Breast epithelium (tissue), 4 donors: ENCODE results near the gene TAF15. TPM values are rescaled to one million over a fixed set of nuclear protein-coding genes. Genes with fewer than 3 reads are reported as not detected.

Experiments
- DNase-seq, 2 donors: peaks; one replicate each; pipeline ENCODE4 v3.0.0-alpha.2; 2019; ENCODE audit warnings: low spot score in 2 of 2
- H3K27ac ChIP-seq, 2 donors: fragments of 200-600 bp; sonication (generic) in 1 of 2; one replicate each; pipeline ENCODE4 v1.5.1; 2016 to 2019; ENCODE audit warnings: mild to moderate bottlenecking in 1 of 2
- H3K27me3 ChIP-seq, 2 donors: fragments of 200-600 bp; sonication (generic) in 1 of 2; one replicate each; pipeline versions ENCODE4 v1.5.1 to v1.6.0; 2017 to 2019; ENCODE audit warnings: control low read depth in 1 of 2, mild to moderate bottlenecking in 1 of 2
- H3K36me3 ChIP-seq: fragments of 200-600 bp; one replicate; pipeline ENCODE4 v1.5.1; 2019
- H3K4me1 ChIP-seq, 2 donors: fragments of 200-600 bp; sonication (generic); one replicate each; pipeline ENCODE4 v1.5.1; 2016 to 2019; ENCODE audit warnings: control low read depth in 1 of 2
- H3K4me3 ChIP-seq, 3 donors: fragments of 200-600 bp; sonication (generic); 1 replicate in 2 of 3; 2 replicates in 1 of 3; pipeline ENCODE4 v1.5.1; 2016 to 2019; ENCODE audit warnings: mild to moderate bottlenecking in 3 of 3, moderate library complexity in 2 of 3
- H3K9me3 ChIP-seq, 2 donors: fragments of 200-600 bp; sonication (generic) in 1 of 2; one replicate each; pipeline ENCODE4 v1.5.1; 2016 to 2019; ENCODE audit warnings: control low read depth in 1 of 2
- CTCF ChIP-seq, 3 donors: fragments of 450-650 bp; IDR thresholded peaks; one replicate each; pipeline ENCODE4 v1.5.1; 2016 to 2017; ENCODE audit warnings: antibody characterized with exemption in 3 of 3, mild to moderate bottlenecking in 3 of 3, moderate library complexity in 3 of 3
- POLR2A ChIP-seq: fragments of 450-650 bp; IDR thresholded peaks from one replicate; pipeline ENCODE4 v1.6.1; 2016; ENCODE audit warnings: antibody characterized with exemption, mild to moderate bottlenecking, moderate library complexity
- POLR2AphosphoS5 ChIP-seq, 3 donors: sonication (generic); formaldehyde crosslinking; IDR thresholded peaks; one replicate each; pipeline ENCODE4 v1.6.1; 2017; ENCODE audit warnings: antibody characterized with exemption in 3 of 3
- intact Hi-C: fragments of 100-400 bp; cut with DNase I; formaldehyde crosslinking; loops from one replicate; pipeline ENCODE4 v1.15.1; 2023; ENCODE audit warnings: low total_unique reads
- total RNA-seq, 3 donors: library from RNA; depleted of rRNA; stranded (reverse); fragments of >200 nt; gene quantifications; one replicate each; pipeline ENCODE4 v1.1.0, GENCODE V29; 2016

TAF15 gene
- total RNA-seq, 3 donors from 2014 or later, result 65.5 to 76.8 (median 72.8) TPM

GRCh38 chr17:35872196-35872980 lies 63.1 kb downstream of the TAF15 start:
- H3K4me1 ChIP-seq, result no peaks in the 10 kb centered on the region
- H3K27ac ChIP-seq, result no peak overlapping the region
- no peak for DNase-seq
- no peaks in the 10 kb centered on the region for H3K27me3 ChIP-seq
- H3K4me3 ChIP-seq, result no peak overlapping the region
- no peaks in the 10 kb centered on the region for H3K36me3 ChIP-seq
- intact Hi-C loops, result no loop called here
- H3K9me3 ChIP-seq, result no peaks in the 10 kb centered on the region
- TF ChIP-seq CTCF (IDR thresholded peaks at IDR 0.05) (no peak), POLR2A (no peak), POLR2AphosphoS5 (IDR thresholded peaks at IDR 0.05) (no peak)

GRCh38 chr17:35875072-35875799 lies 66.0 kb downstream of the TAF15 start:
- no peaks in the 10 kb centered on the region for H3K9me3 ChIP-seq
- no peak for DNase-seq
- TF ChIP-seq POLR2A (no peak), CTCF (IDR thresholded peaks at IDR 0.05) (no peak), POLR2AphosphoS5 (IDR thresholded peaks at IDR 0.05) (no peak)
- H3K4me3 ChIP-seq, result no peak overlapping the region
- H3K27ac ChIP-seq, result no peak overlapping the region
- intact Hi-C loops, result no loop called here
- no peaks in the 10 kb centered on the region for H3K4me1 ChIP-seq
- H3K36me3 ChIP-seq, result no peaks in the 10 kb centered on the region
- no peaks in the 10 kb centered on the region for H3K27me3 ChIP-seq

GRCh38 chr17:35875800-35876139 lies 66.5 kb downstream of the TAF15 start:
- no peak overlapping the region for H3K27ac ChIP-seq
- H3K9me3 ChIP-seq, result no peaks in the 10 kb centered on the region
- no peaks in the 10 kb centered on the region for H3K36me3 ChIP-seq
- intact Hi-C loops, result no loop called here
- no peaks in the 10 kb centered on the region for H3K4me1 ChIP-seq
- no peak for TF ChIP-seq POLR2A
- no peak for TF ChIP-seq CTCF (IDR thresholded peaks at IDR 0.05)
- TF ChIP-seq POLR2AphosphoS5 (IDR thresholded peaks at IDR 0.05), result no peak
- H3K4me3 ChIP-seq, result no peak overlapping the region
- H3K27me3 ChIP-seq, result no peaks in the 10 kb centered on the region
- DNase-seq, result no peak

GRCh38 chr17:35876534-35876933 lies 67.2 kb downstream of the TAF15 start:
- Histone ChIP-seq H3K36me3 (no peaks in the 10 kb centered on the region), H3K4me3 (no peak overlapping the region), H3K4me1 (no peaks in the 10 kb centered on the region), H3K27ac (no peak overlapping the region), H3K27me3 (no peaks in the 10 kb centered on the region), H3K9me3 (no peaks in the 10 kb centered on the region)
- intact Hi-C loops, result no loop called here
- TF ChIP-seq POLR2A, result no peak
- TF ChIP-seq CTCF (IDR thresholded peaks at IDR 0.05), result no peak
- TF ChIP-seq POLR2AphosphoS5 (IDR thresholded peaks at IDR 0.05), result no peak
- DNase-seq, result no peak

GRCh38 chr17:35877345-35878029 lies 68.2 kb downstream of the TAF15 start:
- Histone ChIP-seq H3K4me3 (no peak overlapping the region), H3K9me3 (no peaks in the 10 kb centered on the region), H3K36me3 (no peaks in the 10 kb centered on the region), H3K27ac (no peak overlapping the region), H3K27me3 (no peaks in the 10 kb centered on the region), H3K4me1 (no peaks in the 10 kb centered on the region)
- no peak for TF ChIP-seq CTCF (IDR thresholded peaks at IDR 0.05)
- no peak for TF ChIP-seq POLR2AphosphoS5 (IDR thresholded peaks at IDR 0.05)
- TF ChIP-seq POLR2A, result no peak
- no peak for DNase-seq
- intact Hi-C loops, result no loop called here
